IMR-90 (cell line): ENCODE measurements around the gene GLRX5. TPM values are rescaled to one million over a fixed set of nuclear protein-coding genes. Genes with fewer than 3 reads are reported as not detected.
A peak's percentile ranks its signal among the peaks of the same experiment; 100 is the strongest.

Experiments used
- ATAC-seq: fragments of 200-7000 bp; cut with Tn5 transposase; 2 replicates; pipeline ENCODE4 v1.9.1; 2020; ENCODE audit warnings: low read depth, mild to moderate bottlenecking, moderate library complexity
- BruUV-seq: library from RNA; stranded (reverse); fragments of 400-500 nt; replicated peaks from 2 replicates; lab custom pipeline; 2021; lab: Mats Ljungman, UMichigan
- CTCF ChIA-PET: fragments of 300-600 bp; formaldehyde crosslinking; extraction: SDS; loops from one replicate; lab custom pipeline; 2021; ENCODE audit warnings: antibody characterized with exemption; lab: Yijun Ruan, JAX
- POLR2A ChIA-PET: fragments of 300-600 bp; sonication (Branson Sonifier 250); formaldehyde crosslinking; loops from one replicate; lab custom pipeline; 2022; ENCODE audit warnings: antibody characterized with exemption; ENCODE audit not compliant: unreplicated experiment; lab: Charles Lee
- DNase-seq: peaks from one replicate; pipeline ENCODE4 v3.0.0; 2013
- H2AFZ ChIP-seq: replicated peaks from 2 replicates; pipeline ENCODE3; 2013; ENCODE audit warnings: low read length, mild to moderate bottlenecking; ENCODE audit not compliant: poor library complexity
- H2AK5ac ChIP-seq: 2 replicates; pipeline ENCODE4 v1.6.1; 2013; ENCODE audit warnings: low read depth, low read length, inconsistent platforms
- H2AK9ac ChIP-seq: replicated peaks from 2 replicates; pipeline ENCODE3; 2013; ENCODE audit warnings: mild to moderate bottlenecking, low read depth, low read length, moderate library complexity; ENCODE audit not compliant: poor library complexity
- H2BK120ac ChIP-seq: 2 replicates; pipeline ENCODE4 v1.6.1; 2013; ENCODE audit warnings: low read depth, low read length, inconsistent platforms
- H2BK15ac ChIP-seq: 3 replicates; pipeline ENCODE4 v1.6.1; 2013; ENCODE audit warnings: low read depth, low read length, inconsistent platforms
- H2BK20ac ChIP-seq: 2 replicates; pipeline ENCODE4 v1.6.1; 2013; ENCODE audit warnings: low read depth, mild to moderate bottlenecking, inconsistent platforms, low read length, moderate library complexity
- H2BK5ac ChIP-seq: 2 replicates; pipeline ENCODE4 v1.6.1; 2013; ENCODE audit warnings: mild to moderate bottlenecking, low read depth, low read length, inconsistent platforms; ENCODE audit not compliant: poor library complexity, severe bottlenecking
- H3K14ac ChIP-seq: replicated peaks from 2 replicates; pipeline ENCODE4 v1.6.1; 2013; ENCODE audit warnings: low read depth, low read length, inconsistent platforms
- H3K18ac ChIP-seq: 2 replicates; pipeline ENCODE4 v1.6.1; 2013; ENCODE audit warnings: low read depth, low read length, control low read depth
- H3K23ac ChIP-seq: 2 replicates; pipeline ENCODE4 v1.6.1; 2013; ENCODE audit warnings: low read depth, low read length, inconsistent platforms
- H3K27ac ChIP-seq: 2 replicates; pipeline ENCODE4 v1.5.1; 2013; ENCODE audit warnings: mild to moderate bottlenecking, control low read depth, low read length; ENCODE audit not compliant: insufficient read depth
- H3K27me3 ChIP-seq: 2 replicates; pipeline ENCODE4 v1.6.1; 2013; ENCODE audit warnings: low read length; ENCODE audit not compliant: control insufficient read depth, insufficient read depth
- H3K36me3 ChIP-seq: 2 replicates; pipeline ENCODE4 v1.6.1; 2013; ENCODE audit warnings: low read length, mixed read lengths; ENCODE audit not compliant: control insufficient read depth, insufficient read depth
- H3K4ac ChIP-seq: 2 replicates; pipeline ENCODE4 v1.6.1; 2013; ENCODE audit warnings: low read depth, low read length, inconsistent platforms
- H3K4me1 ChIP-seq: 2 replicates; pipeline ENCODE4 v1.6.1; 2013; ENCODE audit warnings: low read length, mixed read lengths; ENCODE audit not compliant: control insufficient read depth, insufficient read depth
- H3K4me2 ChIP-seq: 2 replicates; pipeline ENCODE4 v1.6.1; 2013; ENCODE audit warnings: low read depth, mild to moderate bottlenecking, control low read depth, low read length, moderate library complexity
- H3K4me3 ChIP-seq: 2 replicates; pipeline ENCODE4 v1.5.1; 2013; ENCODE audit warnings: low read depth, mild to moderate bottlenecking, control low read depth, low read length, moderate library complexity; ENCODE audit not compliant: insufficient read depth
- H3K56ac ChIP-seq: 2 replicates; pipeline ENCODE4 v1.6.1; 2013; ENCODE audit warnings: low read length, inconsistent platforms; ENCODE audit not compliant: insufficient read depth; ENCODE audit errors: extremely low read depth
- H3K79me1 ChIP-seq, 2 experiments: 2 replicates each; pipeline ENCODE4 v1.6.1; 2013; ENCODE audit warnings: low read length in 2 of 2, inconsistent platforms in 1 of 2, low read depth in 1 of 2
- H3K9ac ChIP-seq: 2 replicates; pipeline ENCODE4 v1.6.1; 2013; ENCODE audit warnings: low read depth, low read length, control low read depth
- H3K9me1 ChIP-seq: 2 replicates; pipeline ENCODE4 v1.6.1; 2013; ENCODE audit warnings: low read length, inconsistent platforms; ENCODE audit not compliant: insufficient read depth
- H3K9me3 ChIP-seq: 2 replicates; pipeline ENCODE4 v1.6.1; 2013; ENCODE audit warnings: low read length; ENCODE audit not compliant: control insufficient read depth, insufficient read depth
- H4K20me1 ChIP-seq: 2 replicates; pipeline ENCODE4 v1.6.1; 2013; ENCODE audit warnings: low read length, inconsistent platforms; ENCODE audit not compliant: insufficient read depth
- H4K5ac ChIP-seq: 2 replicates; pipeline ENCODE4 v1.6.1; 2013; ENCODE audit warnings: mild to moderate bottlenecking, low read depth, low read length, control low read depth
- H4K8ac ChIP-seq, 2 experiments: 2 replicates each; pipeline ENCODE4 v1.6.1; 2013; ENCODE audit warnings: low read depth in 2 of 2, low read length in 2 of 2, control low read depth in 1 of 2, inconsistent platforms in 1 of 2
- H4K91ac ChIP-seq: 2 replicates; pipeline ENCODE4 v1.6.1; 2013; ENCODE audit warnings: low read depth, low read length, inconsistent platforms; ENCODE audit not compliant: insufficient read depth
- BHLHE40 ChIP-seq: fragments of 150-350 bp; IDR thresholded peaks from 2 replicates; pipeline ENCODE4 v1.6.1; 2016; ENCODE audit warnings: mild to moderate bottlenecking, low read depth, low read length
- FOS ChIP-seq: fragments of 150-350 bp; IDR thresholded peaks from 2 replicates; pipeline ENCODE4 v1.6.1; 2016; ENCODE audit warnings: low read depth, low read length
- MAFK ChIP-seq: IDR thresholded peaks from 2 replicates; pipeline ENCODE4 v1.6.1; 2012; ENCODE audit warnings: low read depth, low read length, improper control_type of control experiment
- MAZ ChIP-seq: IDR thresholded peaks from 2 replicates; pipeline ENCODE4 v1.6.1; 2012; ENCODE audit warnings: low read depth, mild to moderate bottlenecking, low read length, improper control_type of control experiment, moderate library complexity, borderline replicate concordance
- MXI1 ChIP-seq: IDR thresholded peaks from 2 replicates; pipeline ENCODE4 v1.6.1; 2012; ENCODE audit warnings: low read depth, mild to moderate bottlenecking, low read length, moderate library complexity, borderline replicate concordance
- NFE2L2 ChIP-seq: fragments of 150-350 bp; IDR thresholded peaks from 2 replicates; pipeline ENCODE4 v1.6.1; 2016; ENCODE audit warnings: low read depth, mild to moderate bottlenecking, low read length
- RAD21 ChIP-seq: IDR thresholded peaks from 2 replicates; pipeline ENCODE4 v1.6.1; 2012; ENCODE audit warnings: low read length, improper control_type of control experiment
- WGBS, 2 experiments: methylation state at CpG; one replicate each; pipeline versions ENCODE4 v1.1.5 to v1.1.7; 2013; ENCODE audit warnings: missing lambda C conversion rate in 2 of 2; ENCODE audit not compliant: insufficient read length in 1 of 2; ENCODE audit errors: extremely low coverage in 2 of 2; 5-methylcytosine and 5-hydroxymethylcytosine counted together
- dilution Hi-C: fragments of 300-500 bp; cut with HindIII; formaldehyde crosslinking; loops from one replicate; pipeline ENCODE4 v1.14.3; 2018; ENCODE audit warnings: low sequenced_read_pairs; ENCODE audit not compliant: unreplicated experiment
- in situ Hi-C: fragments of 300-500 bp; cut with MboI; formaldehyde crosslinking; loops from 3 replicates; pipeline ENCODE4 v1.14.3; 2019; ENCODE audit warnings: low sequenced_read_pairs, inconsistent platforms, mixed read lengths
- intact Hi-C: fragments of 100-400 bp; cut with micrococcal nuclease; formaldehyde crosslinking; loops from 2 replicates; pipeline ENCODE4 v1.10.0; 2022
- polyA plus RNA-seq, 3 experiments: library from polyadenylated mRNA; depleted of rRNA; stranded (reverse); fragments of >200 nt; gene quantifications; 2 replicates each; pipeline ENCODE4 v1.2.3, GENCODE V29; 2012; ENCODE audit warnings: low replicate concordance in 1 of 3
- total RNA-seq: library from RNA; depleted of rRNA; stranded (reverse); fragments of >200 nt; gene quantifications from 2 replicates; pipeline ENCODE4 v1.2.3, GENCODE V29; 2012
- TF ChIP-seq, protein P1 (sequence below): fragments of 150-350 bp; IDR thresholded peaks from 2 replicates; pipeline ENCODE4 v1.6.1; 2016; ENCODE audit warnings: low read depth, mild to moderate bottlenecking, low read length, moderate library complexity, borderline replicate concordance
- TF ChIP-seq, protein P2 (sequence below): conservative IDR thresholded peaks from 2 replicates; pipeline ENCODE4 v1.5.1; 2012; ENCODE audit warnings: mild to moderate bottlenecking, low read depth, low read length, improper control_type of control experiment
- TF ChIP-seq, protein P3 (sequence below): fragments of 150-350 bp; IDR thresholded peaks from 2 replicates; pipeline ENCODE4 v1.6.1; 2017; ENCODE audit warnings: mild to moderate bottlenecking, antibody characterized with exemption, low read length, low read depth

The GLRX5 gene
- total and polyA plus RNA-seq, 2 of the 4 experiments (the other 2 are of a cell fraction) = 32.4 to 40.4 TPM

DNA sequence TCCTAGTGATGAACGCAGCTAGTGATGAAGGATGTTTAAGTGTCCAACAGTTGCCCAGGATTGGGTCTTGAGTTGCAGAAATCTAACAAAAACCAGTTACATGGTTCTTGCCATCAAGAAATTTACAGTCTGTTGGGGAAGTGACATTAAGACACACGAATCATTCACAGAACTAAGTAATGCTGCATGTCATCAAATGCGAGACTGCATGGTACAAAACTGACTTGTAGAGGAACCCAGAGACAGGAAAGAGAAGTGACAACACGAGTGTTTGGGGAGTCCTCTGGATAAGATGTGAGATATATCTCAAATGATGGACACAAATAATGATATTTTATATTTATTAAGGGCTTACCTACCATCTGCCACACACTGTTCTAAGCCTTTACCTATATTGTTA is 12.3 kb upstream of the GLRX5 start:
- in situ Hi-C loops = loop anchor here (25.0 kb wide), 1 partner anchor 385 kb away; no protein-coding TSS in a partner anchor

More for the DNA sequence above, 12.3 kb upstream of the GLRX5 start:
- ChIA-PET CTCF (no interaction called here), POLR2A (interaction anchor here (1.0 kb wide), 1 partner anchor 9 kb away, joined by 3 read pairs; no protein-coding TSS in a partner anchor)
- Histone ChIP-seq H4K91ac (peak overlapping the region; percentile 73; the same call in 1 of the 2 replicates), H3K14ac (peak overlapping the region; percentile 85; the same call in 1 of the 2 replicates), H3K56ac (no peak overlapping the region), H4K20me1 (no peaks in the 10 kb centered on the region), H3K18ac (no peak overlapping the region), H3K36me3 (no peaks in the 10 kb centered on the region), H3K9me3 (no peaks in the 10 kb centered on the region), H3K4ac (peak overlapping the region; percentile 97; the same call in 1 of the 2 replicates), H2AK9ac (no peak overlapping the region), H3K4me2 (no peak overlapping the region), H2BK5ac (no peak overlapping the region), H3K27me3 (no peaks in the 10 kb centered on the region), H2BK120ac (peak overlapping the region; percentile 98; the same call in 1 of the 2 replicates), H2BK15ac (peak overlapping the region; percentile 91; the same call in 2 of the 3 replicates), H3K9me1 (peaks cover 39% of the 10 kb centered on the region), H2AFZ (no peak overlapping the region), H3K9ac (no peak overlapping the region), H2BK20ac (peak overlapping the region; percentile 79), H2AK5ac (peak overlapping the region; percentile 73; the same call in 1 of the 2 replicates), H3K27ac (no peak overlapping the region), H3K23ac (no peak overlapping the region; the same call in 1 of the 2 replicates), H3K79me1 (peaks cover 7 to 50% of the 10 kb centered on the region in 2 experiments; a peak in 3 of 4 replicates), H3K4me3 (no peak overlapping the region), H4K8ac (peak overlapping the region in 1 of 2 experiments; percentile 26; a peak in 3 of 4 replicates), H3K4me1 (peaks cover 48% of the 10 kb centered on the region), H4K5ac (no peak overlapping the region)
- TF ChIP-seq, protein P1, sequence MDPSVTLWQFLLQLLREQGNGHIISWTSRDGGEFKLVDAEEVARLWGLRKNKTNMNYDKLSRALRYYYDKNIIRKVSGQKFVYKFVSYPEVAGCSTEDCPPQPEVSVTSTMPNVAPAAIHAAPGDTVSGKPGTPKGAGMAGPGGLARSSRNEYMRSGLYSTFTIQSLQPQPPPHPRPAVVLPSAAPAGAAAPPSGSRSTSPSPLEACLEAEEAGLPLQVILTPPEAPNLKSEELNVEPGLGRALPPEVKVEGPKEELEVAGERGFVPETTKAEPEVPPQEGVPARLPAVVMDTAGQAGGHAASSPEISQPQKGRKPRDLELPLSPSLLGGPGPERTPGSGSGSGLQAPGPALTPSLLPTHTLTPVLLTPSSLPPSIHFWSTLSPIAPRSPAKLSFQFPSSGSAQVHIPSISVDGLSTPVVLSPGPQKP = no peak
- TF ChIP-seq FOS (no peak), RAD21 (no peak), BHLHE40 (no peak), NFE2L2 (no peak), MAFK (no peak), MAZ (no peak), MXI1 (no peak)
- TF ChIP-seq, protein P2, sequence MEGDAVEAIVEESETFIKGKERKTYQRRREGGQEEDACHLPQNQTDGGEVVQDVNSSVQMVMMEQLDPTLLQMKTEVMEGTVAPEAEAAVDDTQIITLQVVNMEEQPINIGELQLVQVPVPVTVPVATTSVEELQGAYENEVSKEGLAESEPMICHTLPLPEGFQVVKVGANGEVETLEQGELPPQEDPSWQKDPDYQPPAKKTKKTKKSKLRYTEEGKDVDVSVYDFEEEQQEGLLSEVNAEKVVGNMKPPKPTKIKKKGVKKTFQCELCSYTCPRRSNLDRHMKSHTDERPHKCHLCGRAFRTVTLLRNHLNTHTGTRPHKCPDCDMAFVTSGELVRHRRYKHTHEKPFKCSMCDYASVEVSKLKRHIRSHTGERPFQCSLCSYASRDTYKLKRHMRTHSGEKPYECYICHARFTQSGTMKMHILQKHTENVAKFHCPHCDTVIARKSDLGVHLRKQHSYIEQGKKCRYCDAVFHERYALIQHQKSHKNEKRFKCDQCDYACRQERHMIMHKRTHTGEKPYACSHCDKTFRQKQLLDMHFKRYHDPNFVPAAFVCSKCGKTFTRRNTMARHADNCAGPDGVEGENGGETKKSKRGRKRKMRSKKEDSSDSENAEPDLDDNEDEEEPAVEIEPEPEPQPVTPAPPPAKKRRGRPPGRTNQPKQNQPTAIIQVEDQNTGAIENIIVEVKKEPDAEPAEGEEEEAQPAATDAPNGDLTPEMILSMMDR = no peak
- TF ChIP-seq, protein P3, sequence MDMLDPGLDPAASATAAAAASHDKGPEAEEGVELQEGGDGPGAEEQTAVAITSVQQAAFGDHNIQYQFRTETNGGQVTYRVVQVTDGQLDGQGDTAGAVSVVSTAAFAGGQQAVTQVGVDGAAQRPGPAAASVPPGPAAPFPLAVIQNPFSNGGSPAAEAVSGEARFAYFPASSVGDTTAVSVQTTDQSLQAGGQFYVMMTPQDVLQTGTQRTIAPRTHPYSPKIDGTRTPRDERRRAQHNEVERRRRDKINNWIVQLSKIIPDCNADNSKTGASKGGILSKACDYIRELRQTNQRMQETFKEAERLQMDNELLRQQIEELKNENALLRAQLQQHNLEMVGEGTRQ = no peak
- no CpG with 5 or more reads among the region's 4 CpGs for WGBS, 2 experiments
- dilution Hi-C loops (no loop called here), intact Hi-C loops (no loop called here)
- BruUV-seq = no TSS peak
- DNase-seq (no peak), ATAC-seq (no peak)
